ENCODE results near the gene ABLIM1.

- TF ChIP-seq, protein P1, sequence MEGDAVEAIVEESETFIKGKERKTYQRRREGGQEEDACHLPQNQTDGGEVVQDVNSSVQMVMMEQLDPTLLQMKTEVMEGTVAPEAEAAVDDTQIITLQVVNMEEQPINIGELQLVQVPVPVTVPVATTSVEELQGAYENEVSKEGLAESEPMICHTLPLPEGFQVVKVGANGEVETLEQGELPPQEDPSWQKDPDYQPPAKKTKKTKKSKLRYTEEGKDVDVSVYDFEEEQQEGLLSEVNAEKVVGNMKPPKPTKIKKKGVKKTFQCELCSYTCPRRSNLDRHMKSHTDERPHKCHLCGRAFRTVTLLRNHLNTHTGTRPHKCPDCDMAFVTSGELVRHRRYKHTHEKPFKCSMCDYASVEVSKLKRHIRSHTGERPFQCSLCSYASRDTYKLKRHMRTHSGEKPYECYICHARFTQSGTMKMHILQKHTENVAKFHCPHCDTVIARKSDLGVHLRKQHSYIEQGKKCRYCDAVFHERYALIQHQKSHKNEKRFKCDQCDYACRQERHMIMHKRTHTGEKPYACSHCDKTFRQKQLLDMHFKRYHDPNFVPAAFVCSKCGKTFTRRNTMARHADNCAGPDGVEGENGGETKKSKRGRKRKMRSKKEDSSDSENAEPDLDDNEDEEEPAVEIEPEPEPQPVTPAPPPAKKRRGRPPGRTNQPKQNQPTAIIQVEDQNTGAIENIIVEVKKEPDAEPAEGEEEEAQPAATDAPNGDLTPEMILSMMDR (IDR thresholded peaks at IDR 0.05) = no peak
- TF ChIP-seq POLR2A (IDR thresholded peaks at IDR 0.05) = no peak
Measured at GRCh38 chr10:114391599-114391998, 266.5 kb downstream of the ABLIM1 start.
